Mesothelial cell of epicardium (in vitro differentiated cells): Measurements from ENCODE around the gene SLC16A1. TPM values are rescaled to one million over a fixed set of nuclear protein-coding genes. Genes with fewer than 3 reads are reported as not detected.

Experiments used
- DNase-seq, 2 experiments: peaks; one replicate each; pipeline ENCODE4 v3.0.0; 2021; ENCODE audit warnings: low spot score in 2 of 2; ENCODE audit not compliant: unreplicated experiment in 2 of 2
- H3K27ac Mint-ChIP-seq: 2 replicates; pipeline ENCODE4 v1.8.0; 2021; ENCODE audit warnings: mixed read lengths
- H3K27me3 Mint-ChIP-seq: 2 replicates; pipeline ENCODE4 v1.8.0; 2021; ENCODE audit warnings: low read depth, mixed read lengths
- H3K36me3 Mint-ChIP-seq: 2 replicates; pipeline ENCODE4 v1.8.0; 2021; ENCODE audit warnings: mixed read lengths
- H3K4me1 Mint-ChIP-seq: 2 replicates; pipeline ENCODE4 v1.8.0; 2021; ENCODE audit warnings: mixed read lengths
- H3K4me3 Mint-ChIP-seq: 2 replicates; pipeline ENCODE4 v1.8.0; 2021; ENCODE audit warnings: mild to moderate bottlenecking, moderate library complexity, mixed read lengths
- H3K9me3 Mint-ChIP-seq: 2 replicates; pipeline ENCODE4 v1.8.0; 2021; ENCODE audit warnings: mixed read lengths
- CTCF ChIP-seq: fragments of 200-600 bp; sonication (generic); IDR thresholded peaks from one replicate; pipeline ENCODE4 v1.5.0; 2021; ENCODE audit warnings: antibody characterized with exemption; ENCODE audit not compliant: unreplicated experiment
- total RNA-seq: library from RNA; stranded (reverse); gene quantifications from 3 replicates; pipeline ENCODE4 v1.2.1, GENCODE V29; 2021

The SLC16A1 gene
- total RNA-seq, 1 donor from 2014 or later = 56.4 TPM

DNA sequence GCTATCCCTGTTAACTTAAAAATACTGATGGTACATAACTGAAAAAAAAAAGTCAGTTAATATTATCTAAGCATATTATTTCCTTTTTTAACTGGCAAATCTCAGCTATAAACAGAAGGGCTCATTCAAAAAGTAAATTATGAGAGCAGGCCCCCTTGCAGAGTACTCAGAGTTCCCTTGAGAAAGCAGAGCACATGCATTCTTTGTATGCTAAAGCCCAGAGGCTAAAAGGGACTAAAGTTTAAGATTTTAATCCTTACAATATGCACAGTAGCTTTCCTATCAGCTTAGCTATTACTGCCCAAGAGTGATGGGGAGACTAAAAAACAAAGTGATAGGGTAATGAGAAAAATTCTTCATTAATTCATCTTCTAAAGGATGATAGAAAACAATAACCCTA is 18.5 kb downstream of the SLC16A1 start:
- DNase-seq = no peak
- TF ChIP-seq CTCF = no peak
- H3K27ac Mint-ChIP-seq = peak overlapping the region; percentile 11
- H3K36me3 Mint-ChIP-seq = peaks cover 3% of the 10 kb centered on the region
- no peak overlapping the region for H3K4me3 Mint-ChIP-seq
- H3K27me3 Mint-ChIP-seq = no peaks in the 10 kb centered on the region
- H3K4me1 Mint-ChIP-seq = peaks cover 32% of the 10 kb centered on the region
- no peaks in the 10 kb centered on the region for H3K9me3 Mint-ChIP-seq

GRCh38 chr1:112937070-112937469 is 18.9 kb downstream of the SLC16A1 start:
- Mint-ChIP-seq H3K36me3 (peaks cover 3% of the 10 kb centered on the region), H3K27me3 (no peaks in the 10 kb centered on the region), H3K4me1 (peaks cover 32% of the 10 kb centered on the region), H3K9me3 (no peaks in the 10 kb centered on the region), H3K27ac (peak overlapping the region; percentile 11), H3K4me3 (no peak overlapping the region)
- no peak for DNase-seq
- TF ChIP-seq CTCF = no peak

DNA sequence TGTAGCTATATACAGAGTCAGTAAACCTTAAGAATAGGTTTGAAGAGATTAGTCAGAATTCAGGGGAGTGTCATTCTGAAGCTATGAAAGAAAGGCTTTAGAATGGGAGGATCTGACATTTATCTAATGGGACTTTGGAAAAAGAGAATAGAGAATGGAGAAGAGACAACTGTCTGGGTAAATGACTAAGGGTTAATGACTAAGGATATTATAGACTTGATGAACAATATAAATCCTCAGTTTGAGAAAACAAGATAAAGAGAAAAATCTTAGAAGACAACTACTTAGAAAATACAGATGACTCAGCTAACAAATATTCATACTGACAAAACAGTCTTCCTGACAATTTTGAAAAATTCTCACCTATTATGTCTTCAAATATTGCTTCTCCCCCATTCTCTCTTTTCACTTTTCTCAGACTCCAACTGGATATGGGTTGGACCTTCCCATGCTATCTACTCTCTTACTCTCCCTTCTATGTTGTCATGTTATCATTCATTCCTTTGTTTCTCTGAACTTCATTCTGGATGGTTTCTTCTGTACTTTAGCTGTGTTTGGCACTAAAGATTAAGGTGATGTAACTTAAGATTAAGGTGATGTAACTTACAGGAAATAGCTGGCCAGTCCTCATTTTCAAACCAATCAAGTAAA is 20.4 kb downstream of the SLC16A1 start:
- Mint-ChIP-seq H3K27ac (peak overlapping the region; percentile 24), H3K36me3 (no peaks in the 10 kb centered on the region), H3K9me3 (no peaks in the 10 kb centered on the region), H3K27me3 (no peaks in the 10 kb centered on the region), H3K4me1 (peaks cover 34% of the 10 kb centered on the region), H3K4me3 (no peak overlapping the region)
- TF ChIP-seq CTCF = no peak
- DNase-seq = no peak

GRCh38 chr1:112934577-112934976 is 21.4 kb downstream of the SLC16A1 start:
- Mint-ChIP-seq H3K27ac (peak overlapping the region; percentile 26), H3K4me3 (no peak overlapping the region), H3K36me3 (no peaks in the 10 kb centered on the region), H3K27me3 (no peaks in the 10 kb centered on the region), H3K9me3 (no peaks in the 10 kb centered on the region), H3K4me1 (peaks cover 34% of the 10 kb centered on the region)
- no peak for TF ChIP-seq CTCF
- no peak for DNase-seq

- no peak for DNase-seq
- H3K27ac Mint-ChIP-seq = peak overlapping the region; percentile 26
- H3K9me3 Mint-ChIP-seq = no peaks in the 10 kb centered on the region
- no peaks in the 10 kb centered on the region for H3K27me3 Mint-ChIP-seq
- H3K4me1 Mint-ChIP-seq = peaks cover 34% of the 10 kb centered on the region
- H3K4me3 Mint-ChIP-seq = no peak overlapping the region
- H3K36me3 Mint-ChIP-seq = no peaks in the 10 kb centered on the region
- TF ChIP-seq CTCF = no peak
Measured at GRCh38 chr1:112933820-112934571, 22.0 kb downstream of the SLC16A1 start.
